Activated T-helper 1 cell treated with anti-CD3 and anti-CD28 coated beads, Interleukin-12 subunit alpha, Interleukin-12 subunit beta, Interleukin-2, Interleukin-4 antibody, amounts not matched to agents 30 ng/mL and 10 ng/mL and 1 ng/mL, durations not matched to agents 14 hours and 24 hours and 36 hours (primary cell): ENCODE results near the gene EFL1. TPM values are rescaled to one million over a fixed set of nuclear protein-coding genes. Genes with fewer than 3 reads are reported as not detected.

Experiments
- DNase-seq: peaks from one replicate; pipeline ENCODE4 v3.0.0; 2021; ENCODE audit warnings: low spot score
- H3K27ac Mint-ChIP-seq: one replicate; pipeline ENCODE4 v1.8.0; 2021; ENCODE audit warnings: mild to moderate bottlenecking, mixed read lengths
- H3K27me3 Mint-ChIP-seq: one replicate; pipeline ENCODE4 v1.8.0; 2022; ENCODE audit warnings: mild to moderate bottlenecking, moderate library complexity, mixed read lengths; ENCODE audit not compliant: insufficient read depth
- H3K36me3 Mint-ChIP-seq: one replicate; pipeline ENCODE4 v1.8.0; 2021; ENCODE audit warnings: low read depth, mixed read lengths
- H3K4me1 Mint-ChIP-seq: one replicate; pipeline ENCODE4 v1.8.0; 2021; ENCODE audit warnings: low read depth, mixed read lengths
- H3K4me3 Mint-ChIP-seq: one replicate; pipeline ENCODE4 v1.8.0; 2021; ENCODE audit warnings: mild to moderate bottlenecking, moderate library complexity, mixed read lengths
- H3K9me3 Mint-ChIP-seq: one replicate; pipeline ENCODE4 v1.8.0; 2021; ENCODE audit warnings: mixed read lengths
- intact Hi-C: fragments of 100-400 bp; cut with micrococcal nuclease; formaldehyde crosslinking; loops from one replicate; pipeline ENCODE4 v1.15.1; 2024
- total RNA-seq: library from RNA; stranded (reverse); gene quantifications from 2 replicates; pipeline ENCODE4 v1.2.3, GENCODE V29; 2022

Gene EFL1
- total RNA-seq, 1 donor from 2014 or later: 25.2 TPM

- H3K4me1 Mint-ChIP-seq: peaks cover 1% of the 10 kb centered on the region
- H3K36me3 Mint-ChIP-seq: peaks cover 21% of the 10 kb centered on the region
- H3K27me3 Mint-ChIP-seq: no peaks in the 10 kb centered on the region
- no peak overlapping the region for H3K4me3 Mint-ChIP-seq
- DNase-seq: no peak
- H3K9me3 Mint-ChIP-seq: no peaks in the 10 kb centered on the region
- intact Hi-C loops: no loop called here
- H3K27ac Mint-ChIP-seq: no peak overlapping the region
Measured at GRCh38 chr15:82159922-82160321, 102.6 kb downstream of the EFL1 start.

GRCh38 chr15:82158811-82159210 is 103.7 kb downstream of the EFL1 start:
- Mint-ChIP-seq H3K36me3 (peaks cover 19% of the 10 kb centered on the region), H3K4me1 (peaks cover 6% of the 10 kb centered on the region), H3K4me3 (no peak overlapping the region), H3K9me3 (no peaks in the 10 kb centered on the region), H3K27ac (no peak overlapping the region), H3K27me3 (no peaks in the 10 kb centered on the region)
- intact Hi-C loops: no loop called here
- DNase-seq: no peak

- Mint-ChIP-seq H3K27ac (no peak overlapping the region), H3K9me3 (no peaks in the 10 kb centered on the region), H3K27me3 (no peaks in the 10 kb centered on the region), H3K4me3 (no peak overlapping the region), H3K4me1 (peaks cover 6% of the 10 kb centered on the region), H3K36me3 (peaks cover 19% of the 10 kb centered on the region)
- intact Hi-C loops: no loop called here
- no peak for DNase-seq
Measured at GRCh38 chr15:82150645-82151044, 111.9 kb downstream of the EFL1 start.

GRCh38 chr15:82146990-82147461 is 115.5 kb downstream of the EFL1 start:
- intact Hi-C loops: no loop called here
- Mint-ChIP-seq H3K9me3 (no peaks in the 10 kb centered on the region), H3K27ac (no peak overlapping the region), H3K27me3 (no peaks in the 10 kb centered on the region), H3K4me3 (no peak overlapping the region), H3K36me3 (peaks cover 17% of the 10 kb centered on the region), H3K4me1 (no peaks in the 10 kb centered on the region)
- no peak for DNase-seq

- intact Hi-C loops: no loop called here
- H3K36me3 Mint-ChIP-seq: peaks cover 13% of the 10 kb centered on the region
- no peak for DNase-seq
- H3K9me3 Mint-ChIP-seq: no peaks in the 10 kb centered on the region
- H3K4me3 Mint-ChIP-seq: no peak overlapping the region
- no peaks in the 10 kb centered on the region for H3K27me3 Mint-ChIP-seq
- H3K27ac Mint-ChIP-seq: no peak overlapping the region
- no peaks in the 10 kb centered on the region for H3K4me1 Mint-ChIP-seq
Measured at GRCh38 chr15:82146576-82146975, 116.0 kb downstream of the EFL1 start.

- Mint-ChIP-seq H3K4me3 (no peak overlapping the region), H3K9me3 (no peaks in the 10 kb centered on the region), H3K36me3 (peaks cover 13% of the 10 kb centered on the region), H3K27ac (no peak overlapping the region), H3K4me1 (peaks cover 10% of the 10 kb centered on the region), H3K27me3 (no peaks in the 10 kb centered on the region)
- intact Hi-C loops: no loop called here
- DNase-seq: no peak
Measured at GRCh38 chr15:82143390-82144385, 118.8 kb downstream of the EFL1 start.

GRCh38 chr15:82140886-82141285 is 121.6 kb downstream of the EFL1 start:
- H3K27me3 Mint-ChIP-seq: no peaks in the 10 kb centered on the region
- no peak for DNase-seq
- H3K4me1 Mint-ChIP-seq: peaks cover 10% of the 10 kb centered on the region
- intact Hi-C loops: no loop called here
- H3K9me3 Mint-ChIP-seq: no peaks in the 10 kb centered on the region
- H3K4me3 Mint-ChIP-seq: no peak overlapping the region
- H3K36me3 Mint-ChIP-seq: peaks cover 19% of the 10 kb centered on the region
- no peak overlapping the region for H3K27ac Mint-ChIP-seq

- H3K9me3 Mint-ChIP-seq: no peaks in the 10 kb centered on the region
- H3K36me3 Mint-ChIP-seq: peaks cover 23% of the 10 kb centered on the region
- no peak overlapping the region for H3K27ac Mint-ChIP-seq
- no peak for DNase-seq
- peaks cover 10% of the 10 kb centered on the region for H3K4me1 Mint-ChIP-seq
- intact Hi-C loops: no loop called here
- no peak overlapping the region for H3K4me3 Mint-ChIP-seq
- H3K27me3 Mint-ChIP-seq: no peaks in the 10 kb centered on the region
Measured at GRCh38 chr15:82139823-82140268, 122.7 kb downstream of the EFL1 start.

- Mint-ChIP-seq H3K36me3 (peaks cover 32% of the 10 kb centered on the region), H3K27me3 (no peaks in the 10 kb centered on the region), H3K27ac (no peak overlapping the region), H3K4me1 (peaks cover 10% of the 10 kb centered on the region), H3K4me3 (no peak overlapping the region), H3K9me3 (no peaks in the 10 kb centered on the region)
- intact Hi-C loops: no loop called here
- no peak for DNase-seq
Measured at GRCh38 chr15:82138306-82138705, 124.2 kb downstream of the EFL1 start.

- no peak overlapping the region for H3K27ac Mint-ChIP-seq
- H3K4me1 Mint-ChIP-seq: peaks cover 10% of the 10 kb centered on the region
- no peak overlapping the region for H3K4me3 Mint-ChIP-seq
- intact Hi-C loops: no loop called here
- no peaks in the 10 kb centered on the region for H3K9me3 Mint-ChIP-seq
- no peaks in the 10 kb centered on the region for H3K27me3 Mint-ChIP-seq
- DNase-seq: no peak
- H3K36me3 Mint-ChIP-seq: peaks cover 31% of the 10 kb centered on the region
Measured at GRCh38 chr15:82137261-82137660, 125.3 kb downstream of the EFL1 start.

- peaks cover 37% of the 10 kb centered on the region for H3K36me3 Mint-ChIP-seq
- no peak overlapping the region for H3K27ac Mint-ChIP-seq
- intact Hi-C loops: no loop called here
- H3K4me3 Mint-ChIP-seq: no peak overlapping the region
- H3K9me3 Mint-ChIP-seq: no peaks in the 10 kb centered on the region
- H3K4me1 Mint-ChIP-seq: peaks cover 10% of the 10 kb centered on the region
- no peak for DNase-seq
- H3K27me3 Mint-ChIP-seq: no peaks in the 10 kb centered on the region
Measured at GRCh38 chr15:82136120-82136519, 126.4 kb downstream of the EFL1 start.

- H3K4me1 Mint-ChIP-seq: peaks cover 10% of the 10 kb centered on the region
- no peak overlapping the region for H3K4me3 Mint-ChIP-seq
Measured at GRCh38 chr15:82135638-82136037, 126.9 kb downstream of the EFL1 start.

GRCh38 chr15:82134461-82134860 is 128.1 kb downstream of the EFL1 start:
- intact Hi-C loops: no loop called here
- H3K4me1 Mint-ChIP-seq: no peaks in the 10 kb centered on the region
- H3K27ac Mint-ChIP-seq: no peak overlapping the region
- no peak overlapping the region for H3K4me3 Mint-ChIP-seq
- H3K27me3 Mint-ChIP-seq: no peaks in the 10 kb centered on the region
- no peak for DNase-seq
- peaks cover 36% of the 10 kb centered on the region for H3K36me3 Mint-ChIP-seq
- no peaks in the 10 kb centered on the region for H3K9me3 Mint-ChIP-seq

More at GRCh38 chr15:82135638-82136037, 126.9 kb downstream of the EFL1 start:
- DNase-seq: no peak
- Mint-ChIP-seq H3K36me3 (peaks cover 37% of the 10 kb centered on the region), H3K27ac (no peak overlapping the region), H3K9me3 (no peaks in the 10 kb centered on the region), H3K27me3 (no peaks in the 10 kb centered on the region)
- intact Hi-C loops: no loop called here
